ENCODE results near the gene COL6A3. TPM values are rescaled to one million over a fixed set of nuclear protein-coding genes. Genes with fewer than 3 reads are reported as not detected.

The COL6A3 gene
- total RNA-seq, 1 experiment from 2014 or later, result 0.57 TPM

DNA sequence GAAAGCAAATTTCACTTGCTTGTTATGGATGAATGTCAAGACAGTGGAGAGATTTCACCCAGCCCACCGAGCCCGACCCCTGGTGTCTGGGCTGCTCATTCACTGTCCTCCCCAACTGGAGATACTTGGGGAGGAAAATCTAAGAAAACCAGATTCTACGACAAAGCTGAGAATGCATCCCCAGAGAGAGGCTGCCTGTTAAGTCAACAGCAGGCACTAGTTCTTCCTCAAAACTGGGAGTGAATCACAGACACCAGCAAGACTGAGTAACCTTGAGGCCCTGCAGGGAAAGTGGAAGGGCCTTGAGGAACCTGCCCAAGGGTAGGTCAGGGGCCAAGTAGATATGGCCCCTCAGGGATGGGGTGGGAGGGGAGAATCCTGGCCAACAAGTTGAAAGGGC is 38.9 kb upstream of the COL6A3 start:
- Histone ChIP-seq H3K27ac (no peak overlapping the region), H3K4me3 (no peak overlapping the region), H3K9me2 (ENCODE audit: insufficient read depth) (no peaks in the 10 kb centered on the region), H3K27me3 (ENCODE audit: insufficient read depth, low read depth) (no peaks in the 10 kb centered on the region), H3K4me1 (replicated peaks; ENCODE audit: insufficient read depth) (peaks cover 5% of the 10 kb centered on the region; the same call in 1 of the 2 replicates), H4K20me1 (ENCODE audit: insufficient read depth) (no peaks in the 10 kb centered on the region), H2AFZ (no peak overlapping the region), H3F3A (ENCODE audit: insufficient read depth, low read depth) (no peaks in the 10 kb centered on the region), H3K9me3 (ENCODE audit: insufficient read depth, low read depth) (peaks cover 4% of the 10 kb centered on the region), H3K79me2 (ENCODE audit: low read depth) (no peaks in the 10 kb centered on the region), H3K36me3 (ENCODE audit: low read depth) (no peaks in the 10 kb centered on the region), H3K4me2 (no peak overlapping the region)
- no peak for DNase-seq
- ChIA-PET CTCF (no interaction called here), POLR2A (ENCODE audit: unreplicated experiment) (no interaction called here)
- intact Hi-C loops (cut with micrococcal nuclease; ENCODE audit: unreplicated experiment), result no loop called here
- no TSS peak for BruUV-seq (replicated peaks)
- no peak for TF ChIP-seq EZH2 (IDR thresholded peaks at IDR 0.05; ENCODE audit: low read depth)
- TF ChIP-seq, protein P1, sequence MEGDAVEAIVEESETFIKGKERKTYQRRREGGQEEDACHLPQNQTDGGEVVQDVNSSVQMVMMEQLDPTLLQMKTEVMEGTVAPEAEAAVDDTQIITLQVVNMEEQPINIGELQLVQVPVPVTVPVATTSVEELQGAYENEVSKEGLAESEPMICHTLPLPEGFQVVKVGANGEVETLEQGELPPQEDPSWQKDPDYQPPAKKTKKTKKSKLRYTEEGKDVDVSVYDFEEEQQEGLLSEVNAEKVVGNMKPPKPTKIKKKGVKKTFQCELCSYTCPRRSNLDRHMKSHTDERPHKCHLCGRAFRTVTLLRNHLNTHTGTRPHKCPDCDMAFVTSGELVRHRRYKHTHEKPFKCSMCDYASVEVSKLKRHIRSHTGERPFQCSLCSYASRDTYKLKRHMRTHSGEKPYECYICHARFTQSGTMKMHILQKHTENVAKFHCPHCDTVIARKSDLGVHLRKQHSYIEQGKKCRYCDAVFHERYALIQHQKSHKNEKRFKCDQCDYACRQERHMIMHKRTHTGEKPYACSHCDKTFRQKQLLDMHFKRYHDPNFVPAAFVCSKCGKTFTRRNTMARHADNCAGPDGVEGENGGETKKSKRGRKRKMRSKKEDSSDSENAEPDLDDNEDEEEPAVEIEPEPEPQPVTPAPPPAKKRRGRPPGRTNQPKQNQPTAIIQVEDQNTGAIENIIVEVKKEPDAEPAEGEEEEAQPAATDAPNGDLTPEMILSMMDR (conservative IDR thresholded peaks at IDR 0.05), result no peak

DNA sequence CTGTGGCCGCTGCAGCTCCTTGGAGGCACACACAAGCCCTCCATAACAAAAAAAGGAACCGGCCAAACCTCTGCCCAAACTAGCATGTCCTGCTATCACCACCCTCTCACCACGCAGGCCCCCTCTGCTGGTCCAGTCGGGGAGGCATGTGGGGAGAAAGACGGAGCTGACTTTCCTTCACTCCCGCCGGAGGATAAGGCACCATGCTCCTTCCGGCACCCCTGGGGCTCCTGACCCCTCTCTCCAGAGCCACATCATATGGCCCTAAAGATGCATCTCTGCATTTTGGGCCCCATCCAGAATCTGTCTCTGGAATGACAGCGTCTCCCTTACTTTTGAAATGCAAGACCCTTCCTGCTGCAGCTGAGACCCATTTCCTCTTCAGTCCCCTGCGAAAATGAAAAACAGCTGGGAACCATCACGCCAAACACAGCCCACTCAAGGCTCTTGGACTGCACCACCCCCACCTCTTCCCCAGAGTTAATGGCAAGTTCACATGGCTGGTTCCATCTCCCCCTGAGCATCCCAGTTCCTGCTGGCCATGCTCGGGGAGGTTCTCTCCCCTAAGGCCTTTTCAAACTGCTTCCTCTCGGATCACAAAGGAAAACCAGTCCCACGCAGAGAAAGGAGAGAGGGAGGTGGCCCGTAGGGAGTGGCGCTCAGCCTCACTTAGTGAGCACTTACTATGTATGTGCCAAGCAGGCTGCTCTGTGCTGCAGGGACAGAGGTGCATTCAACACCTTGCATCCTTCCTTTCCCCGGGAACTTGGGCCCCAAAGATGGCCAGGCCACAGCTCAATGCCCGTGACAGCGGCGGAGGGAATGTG is 37.9 kb upstream of the COL6A3 start:
- BruUV-seq (replicated peaks), result no TSS peak
- ChIA-PET CTCF (no interaction called here), POLR2A (ENCODE audit: unreplicated experiment) (no interaction called here)
- H3K9me2 ChIP-seq (ENCODE audit: insufficient read depth), result no peaks in the 10 kb centered on the region
- H3K79me2 ChIP-seq (ENCODE audit: low read depth), result no peaks in the 10 kb centered on the region
- peaks cover 3% of the 10 kb centered on the region for H3K9me3 ChIP-seq (ENCODE audit: insufficient read depth, low read depth)
- H3K27ac ChIP-seq, result no peak overlapping the region
- no peak for DNase-seq
- no peaks in the 10 kb centered on the region for H3F3A ChIP-seq (ENCODE audit: insufficient read depth, low read depth)
- H3K27me3 ChIP-seq (ENCODE audit: insufficient read depth, low read depth), result no peaks in the 10 kb centered on the region
- H2AFZ ChIP-seq, result no peak overlapping the region
- intact Hi-C loops (cut with micrococcal nuclease; ENCODE audit: unreplicated experiment), result no loop called here
- no peak overlapping the region for H3K4me2 ChIP-seq
- TF ChIP-seq, protein P1 (conservative IDR thresholded peaks at IDR 0.05), result no peak
- no peak for TF ChIP-seq EZH2 (IDR thresholded peaks at IDR 0.05; ENCODE audit: low read depth)
- no peaks in the 10 kb centered on the region for H4K20me1 ChIP-seq (ENCODE audit: insufficient read depth)
- no peaks in the 10 kb centered on the region for H3K36me3 ChIP-seq (ENCODE audit: low read depth)
- H3K4me3 ChIP-seq, result no peak overlapping the region
- H3K4me1 ChIP-seq (replicated peaks; ENCODE audit: insufficient read depth), result peaks cover 5% of the 10 kb centered on the region; the same call in 1 of the 2 replicates

DNA sequence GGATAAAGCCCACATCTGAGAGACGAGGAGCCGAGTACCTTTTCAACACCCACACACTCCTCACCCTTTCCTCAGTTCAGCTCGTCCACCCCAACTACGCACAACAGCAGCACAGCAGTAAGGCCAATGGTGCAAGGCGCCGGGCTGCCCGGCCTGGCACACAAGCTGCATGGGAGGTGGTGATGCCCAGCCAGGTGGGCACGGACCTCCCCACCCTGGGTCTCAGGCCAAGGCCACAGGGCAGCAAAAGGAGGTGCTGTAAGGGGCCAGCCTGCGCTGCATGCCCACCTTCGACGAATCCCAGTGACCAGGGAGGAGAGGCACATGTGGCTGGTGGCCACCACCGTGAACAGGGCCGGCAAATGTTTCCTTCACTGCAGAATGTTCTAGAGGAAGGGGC is 36.6 kb upstream of the COL6A3 start:
- Histone ChIP-seq H3K4me3 (no peak overlapping the region), H3K9me3 (ENCODE audit: insufficient read depth, low read depth) (peaks cover 3% of the 10 kb centered on the region), H3K79me2 (ENCODE audit: low read depth) (no peaks in the 10 kb centered on the region), H3F3A (ENCODE audit: insufficient read depth, low read depth) (no peaks in the 10 kb centered on the region), H4K20me1 (ENCODE audit: insufficient read depth) (no peaks in the 10 kb centered on the region), H3K4me1 (replicated peaks; ENCODE audit: insufficient read depth) (peaks cover 5% of the 10 kb centered on the region; the same call in 1 of the 2 replicates), H3K27ac (no peak overlapping the region), H3K9me2 (ENCODE audit: insufficient read depth) (no peaks in the 10 kb centered on the region), H2AFZ (no peak overlapping the region), H3K4me2 (no peak overlapping the region), H3K27me3 (ENCODE audit: insufficient read depth, low read depth) (no peaks in the 10 kb centered on the region), H3K36me3 (ENCODE audit: low read depth) (no peaks in the 10 kb centered on the region)
- no TSS peak for BruUV-seq (replicated peaks)
- no peak for TF ChIP-seq EZH2 (IDR thresholded peaks at IDR 0.05; ENCODE audit: low read depth)
- TF ChIP-seq, protein P1 (conservative IDR thresholded peaks at IDR 0.05), result no peak
- no peak for DNase-seq
- intact Hi-C loops (cut with micrococcal nuclease; ENCODE audit: unreplicated experiment), result no loop called here
- ChIA-PET POLR2A (ENCODE audit: unreplicated experiment) (no interaction called here), CTCF (no interaction called here)

Measured in PC-9 (cell line).